Esophagus muscularis mucosa (tissue), 3 donors: ENCODE data around the gene MINDY1.

Experiments used
- EP300 ChIP-seq: sonication (generic); formaldehyde crosslinking; IDR thresholded peaks from one replicate; pipeline ENCODE4 v1.6.1; 2017; ENCODE audit warnings: antibody characterized with exemption
- TF ChIP-seq, protein P1 (sequence below), 3 experiments: fragments of 200-600 bp in 2 of 3; fragments of 450-650 bp in 1 of 3; sonication (generic) in 2 of 3; IDR thresholded peaks; one replicate each; pipeline ENCODE4 v1.5.1; 2017 to 2019; ENCODE audit warnings: antibody characterized with exemption in 3 of 3, mild to moderate bottlenecking in 2 of 3, moderate library complexity in 1 of 3

DNA sequence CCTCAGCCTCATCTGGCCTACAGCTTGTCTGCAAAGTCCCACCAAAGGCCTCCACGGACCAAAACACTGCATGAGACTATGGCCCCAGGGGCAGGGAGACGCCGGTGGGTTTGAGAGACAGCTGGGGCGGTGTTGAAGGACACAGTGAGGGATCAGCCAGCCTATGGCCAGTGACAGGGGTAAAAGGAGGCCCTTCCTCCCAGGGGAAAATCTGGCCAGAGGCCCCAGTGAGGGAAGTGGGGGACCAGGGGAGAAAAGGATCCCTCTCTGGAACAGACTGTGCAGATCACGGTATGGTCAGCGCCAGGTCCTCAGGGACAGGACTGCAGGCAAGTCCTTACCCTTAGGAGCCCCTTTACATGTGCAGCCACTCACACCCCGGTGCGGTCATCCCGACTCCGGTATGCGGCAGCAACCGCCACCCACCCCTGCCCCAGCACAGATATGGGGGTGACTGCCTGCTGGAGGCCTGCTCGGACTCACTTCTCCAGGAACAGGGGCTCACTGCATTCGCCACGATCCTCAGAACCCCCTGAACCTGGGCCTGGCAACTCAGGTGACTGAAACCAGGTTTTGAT, 33.4 kb downstream of the MINDY1 start:
- TF ChIP-seq, protein P1, sequence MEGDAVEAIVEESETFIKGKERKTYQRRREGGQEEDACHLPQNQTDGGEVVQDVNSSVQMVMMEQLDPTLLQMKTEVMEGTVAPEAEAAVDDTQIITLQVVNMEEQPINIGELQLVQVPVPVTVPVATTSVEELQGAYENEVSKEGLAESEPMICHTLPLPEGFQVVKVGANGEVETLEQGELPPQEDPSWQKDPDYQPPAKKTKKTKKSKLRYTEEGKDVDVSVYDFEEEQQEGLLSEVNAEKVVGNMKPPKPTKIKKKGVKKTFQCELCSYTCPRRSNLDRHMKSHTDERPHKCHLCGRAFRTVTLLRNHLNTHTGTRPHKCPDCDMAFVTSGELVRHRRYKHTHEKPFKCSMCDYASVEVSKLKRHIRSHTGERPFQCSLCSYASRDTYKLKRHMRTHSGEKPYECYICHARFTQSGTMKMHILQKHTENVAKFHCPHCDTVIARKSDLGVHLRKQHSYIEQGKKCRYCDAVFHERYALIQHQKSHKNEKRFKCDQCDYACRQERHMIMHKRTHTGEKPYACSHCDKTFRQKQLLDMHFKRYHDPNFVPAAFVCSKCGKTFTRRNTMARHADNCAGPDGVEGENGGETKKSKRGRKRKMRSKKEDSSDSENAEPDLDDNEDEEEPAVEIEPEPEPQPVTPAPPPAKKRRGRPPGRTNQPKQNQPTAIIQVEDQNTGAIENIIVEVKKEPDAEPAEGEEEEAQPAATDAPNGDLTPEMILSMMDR (IDR thresholded peaks at IDR 0.05) = no peak
- TF ChIP-seq EP300 = no peak
